GM18873 (cell line): ENCODE data around the gene GUCA1A.

Source experiments
- ATAC-seq: cut with Tn5 transposase; IDR thresholded peaks from one replicate; pipeline ENCODE4 v1.9.1; 2021; ENCODE audit warnings: mild to moderate bottlenecking, moderate library complexity, moderate number of reproducible peaks; ENCODE audit not compliant: unreplicated experiment, low FRiP score

Gene GUCA1A

GRCh38 chr6:42173101-42173500, at the start of gene GUCA1A:
Gene GUCA1A (plus strand): TSS chr6:42173364. CDS start chr6:42173614, 250 bp downstream.
- ATAC-seq, result no peak

DNA sequence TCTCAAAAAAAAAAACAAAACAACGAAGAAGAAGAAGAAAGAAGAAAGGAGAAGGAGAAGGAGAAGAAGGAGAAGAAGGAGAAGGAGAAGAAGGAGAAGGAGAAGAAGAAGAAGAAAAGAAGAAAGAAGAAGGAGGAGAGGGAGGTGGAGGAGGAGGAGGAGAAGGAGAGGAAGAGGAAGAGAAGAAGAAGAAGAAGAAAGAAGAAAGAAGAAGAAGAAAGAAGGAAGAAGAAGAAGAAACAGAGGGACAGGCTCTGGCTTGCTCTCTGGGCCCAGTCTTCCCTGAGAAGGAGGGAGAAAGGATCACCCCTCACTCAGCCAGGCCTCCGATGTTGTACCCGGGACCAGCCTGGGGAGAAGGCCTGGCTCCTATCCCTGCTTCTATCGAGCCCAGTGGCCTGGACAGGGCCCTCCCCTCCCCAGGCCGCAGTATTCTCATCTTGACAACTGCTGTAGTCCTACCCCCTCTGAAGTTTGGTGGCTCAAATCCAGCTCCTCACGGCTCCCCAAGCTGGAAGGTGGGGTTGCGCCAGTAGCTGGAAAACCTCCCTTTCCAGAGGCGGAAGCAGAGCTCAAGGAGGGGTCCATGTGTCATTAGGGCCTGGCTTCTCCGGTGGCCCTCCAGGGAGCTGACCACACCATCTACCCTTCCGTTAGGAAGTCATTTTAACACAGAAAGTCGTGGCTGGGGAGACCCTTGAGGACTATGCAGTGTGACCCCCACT, 49.6 kb upstream of the GUCA1A start:
- ATAC-seq, result no peak

DNA sequence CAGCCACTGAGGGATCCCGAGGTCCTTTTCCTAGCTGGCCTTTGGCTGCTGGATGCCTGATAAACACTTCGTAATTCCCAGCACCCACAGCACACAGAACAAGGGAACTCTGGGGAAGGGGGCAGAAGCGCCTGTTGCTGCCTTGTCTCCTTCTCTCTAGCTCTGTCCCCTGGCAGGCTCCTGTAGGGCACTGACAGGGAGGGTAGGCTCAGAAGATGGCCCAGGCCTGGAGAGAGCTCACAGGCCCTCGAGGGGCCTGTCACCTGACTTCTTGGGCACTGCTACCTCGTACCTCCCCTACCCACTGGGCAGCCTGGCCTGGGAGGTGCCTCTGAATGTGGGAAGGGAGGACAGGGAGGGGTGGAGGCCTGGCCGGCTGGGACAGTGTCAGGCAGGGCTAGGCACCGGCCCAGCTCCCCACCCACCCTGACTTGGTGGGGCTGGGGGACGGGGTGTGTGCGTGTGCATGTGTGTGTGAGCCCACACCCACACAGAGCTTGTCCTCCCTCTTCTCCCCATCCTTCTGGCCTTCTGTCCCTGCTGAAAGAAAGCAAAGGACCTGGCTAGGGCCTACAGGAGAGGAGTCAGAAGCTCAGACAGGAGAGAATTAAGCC, 48.8 kb upstream of the GUCA1A start:
- ATAC-seq, result no peak

- ATAC-seq, result no peak
Measured at GRCh38 chr6:42125231-42125630, 47.9 kb upstream of the GUCA1A start.

DNA sequence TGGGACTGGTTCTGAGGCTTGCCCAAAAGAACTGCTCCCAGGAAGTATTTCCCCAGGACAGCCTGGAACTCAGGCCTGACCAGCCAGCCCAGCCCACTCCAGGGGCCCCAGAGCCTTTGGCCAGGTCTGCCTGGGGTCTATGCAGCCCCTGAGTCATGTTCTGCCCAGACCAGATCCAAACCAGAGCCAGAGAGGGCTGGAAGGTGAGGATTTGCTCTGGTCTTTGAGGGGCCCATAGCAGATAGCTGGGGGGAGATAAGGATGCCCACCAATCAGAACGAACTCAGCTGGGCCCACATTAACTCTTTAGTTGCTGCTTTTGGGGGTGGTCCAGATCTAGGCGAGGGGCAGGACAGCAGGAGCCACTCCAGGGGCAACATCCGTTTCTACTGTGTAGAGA, 47.5 kb upstream of the GUCA1A start:
- no peak for ATAC-seq

DNA sequence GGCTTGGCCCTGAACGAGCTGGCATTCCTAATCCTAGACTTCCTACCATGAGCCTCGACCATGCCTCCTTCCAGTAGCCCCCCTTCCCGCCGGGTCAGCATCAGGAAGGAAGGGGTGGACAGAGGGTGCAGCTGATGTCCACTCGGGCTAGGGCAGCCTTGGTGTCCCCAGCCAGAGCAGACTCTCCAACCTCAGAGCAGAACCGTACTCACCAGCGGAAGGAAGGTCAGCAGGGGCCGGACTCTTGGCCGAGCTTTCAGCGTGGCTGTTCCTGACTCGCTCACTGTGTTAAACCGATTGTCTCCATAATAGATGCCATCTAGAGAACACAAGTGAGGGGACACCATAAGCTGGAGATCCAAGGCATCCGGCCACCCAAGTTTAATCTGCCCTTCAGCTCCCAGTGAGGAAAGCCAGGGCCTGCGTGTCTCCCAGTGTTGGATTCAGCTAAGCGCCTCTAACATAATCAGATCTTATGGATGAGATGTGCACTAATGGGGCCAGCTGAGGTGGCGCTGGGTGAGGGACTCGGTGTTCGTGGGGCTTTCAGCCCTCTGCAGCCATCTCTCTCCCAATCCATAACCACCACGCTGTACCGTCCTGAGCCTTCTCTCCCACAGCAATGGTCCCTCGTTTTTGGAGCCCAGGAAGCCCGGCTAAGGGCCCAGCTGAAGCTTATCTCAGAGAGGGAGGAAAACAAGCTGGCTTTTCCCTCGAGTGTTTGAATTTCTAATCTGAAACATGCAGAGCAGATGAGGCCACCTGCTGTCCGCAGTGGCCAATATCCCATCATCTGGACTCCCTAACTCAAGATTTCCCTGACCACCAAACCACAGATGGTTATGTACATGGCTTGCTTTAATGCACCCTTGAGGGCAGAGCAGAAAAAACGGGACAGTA, 44.5 kb upstream of the GUCA1A start:
- ATAC-seq, result no peak

- ATAC-seq, result no peak
Measured at GRCh38 chr6:42129360-42129676, 43.8 kb upstream of the GUCA1A start.

DNA sequence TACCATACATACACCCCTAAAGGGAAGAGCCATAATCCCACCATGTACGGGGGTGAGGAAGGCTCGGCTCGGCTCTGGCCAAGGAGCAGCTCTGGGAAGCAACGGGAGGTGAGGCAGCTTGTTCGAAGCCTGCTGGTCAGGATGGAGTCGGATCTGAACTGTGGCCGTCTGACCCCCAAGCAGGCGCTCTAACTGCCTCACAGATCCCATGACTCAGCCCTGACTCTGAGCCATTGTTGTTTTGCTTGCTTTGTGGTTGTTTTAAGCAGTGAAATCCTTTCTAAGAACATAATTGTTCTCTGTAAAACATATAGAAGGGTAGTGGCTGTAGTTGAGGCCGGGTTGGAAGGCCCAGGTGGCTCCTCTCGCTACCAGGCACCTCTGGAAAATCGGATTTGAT, 41.6 kb upstream of the GUCA1A start:
- no peak for ATAC-seq

DNA sequence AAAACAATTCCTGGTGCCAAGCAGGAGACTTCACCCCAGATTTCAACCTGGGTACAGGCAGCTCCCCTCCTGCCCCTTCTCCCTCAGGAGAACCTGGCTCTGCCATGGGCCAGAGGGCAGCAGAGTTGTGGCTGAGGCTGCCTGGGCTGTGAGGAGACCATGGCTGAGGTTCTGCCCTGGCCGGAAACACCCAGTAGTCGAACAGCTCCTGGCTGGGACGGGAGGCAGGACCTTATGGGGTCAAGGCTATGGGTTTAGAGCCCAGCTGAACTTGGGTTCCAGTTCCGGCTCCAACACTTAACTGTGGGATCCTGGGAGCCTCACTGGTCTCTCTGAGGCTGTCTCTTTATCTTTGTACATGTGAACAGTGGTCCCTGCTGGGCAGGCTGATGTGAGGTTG, 39.2 kb upstream of the GUCA1A start:
- no peak for ATAC-seq

- no peak for ATAC-seq
Measured at GRCh38 chr6:42135161-42135560, 38.0 kb upstream of the GUCA1A start.

DNA sequence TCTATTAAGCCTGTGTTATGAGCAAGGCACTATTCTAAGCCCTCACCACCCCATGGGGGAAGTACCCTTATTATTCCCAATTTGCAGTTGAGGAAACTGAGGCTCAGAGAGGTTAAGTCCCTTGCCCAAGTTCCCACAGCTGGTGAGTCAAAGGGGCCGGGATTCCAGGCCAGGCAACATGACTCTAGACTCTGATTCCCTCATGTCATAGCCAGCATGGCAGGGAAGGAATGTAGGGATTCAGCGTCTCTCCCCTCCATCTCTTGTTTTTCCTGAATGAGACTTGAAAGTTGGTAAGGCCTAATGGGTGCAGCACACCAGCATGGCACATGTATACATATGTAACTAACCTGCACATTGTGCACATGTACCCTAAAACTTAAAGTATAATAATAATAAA, 37.4 kb upstream of the GUCA1A start:
- ATAC-seq, result no peak

DNA sequence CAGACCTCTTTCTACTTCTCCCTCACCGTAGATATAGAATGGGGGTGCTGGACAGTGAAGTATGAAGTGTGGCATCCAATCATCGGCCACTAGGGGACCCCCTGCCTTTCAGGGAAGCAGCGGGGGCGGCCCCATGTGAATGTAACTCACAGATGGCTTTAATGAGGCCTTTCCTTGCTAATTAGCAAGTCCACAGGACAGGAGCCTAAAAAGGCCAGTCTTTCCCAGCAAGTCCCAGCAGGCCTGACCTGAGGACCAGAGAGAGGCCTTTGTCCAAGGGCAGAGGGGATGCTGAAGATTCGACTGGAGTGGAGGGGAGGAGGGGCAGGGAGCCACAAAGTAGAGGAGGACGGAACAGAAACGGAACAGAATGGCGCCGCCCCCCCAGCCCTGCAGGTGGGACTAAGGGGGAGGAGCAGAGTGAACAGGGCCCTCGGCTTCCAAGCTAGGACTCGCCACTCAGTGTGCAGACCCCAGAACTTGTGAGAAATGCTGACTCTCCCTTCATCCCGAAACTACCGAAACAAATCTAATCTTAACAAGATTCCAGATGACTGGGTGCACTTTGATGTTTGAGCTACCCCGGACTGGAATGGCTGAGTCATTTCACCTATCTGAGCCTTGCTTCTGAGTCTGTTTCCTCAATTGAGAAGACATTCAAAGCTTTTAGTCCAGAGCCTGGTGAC, 36.5 kb upstream of the GUCA1A start:
- ATAC-seq, result no peak

DNA sequence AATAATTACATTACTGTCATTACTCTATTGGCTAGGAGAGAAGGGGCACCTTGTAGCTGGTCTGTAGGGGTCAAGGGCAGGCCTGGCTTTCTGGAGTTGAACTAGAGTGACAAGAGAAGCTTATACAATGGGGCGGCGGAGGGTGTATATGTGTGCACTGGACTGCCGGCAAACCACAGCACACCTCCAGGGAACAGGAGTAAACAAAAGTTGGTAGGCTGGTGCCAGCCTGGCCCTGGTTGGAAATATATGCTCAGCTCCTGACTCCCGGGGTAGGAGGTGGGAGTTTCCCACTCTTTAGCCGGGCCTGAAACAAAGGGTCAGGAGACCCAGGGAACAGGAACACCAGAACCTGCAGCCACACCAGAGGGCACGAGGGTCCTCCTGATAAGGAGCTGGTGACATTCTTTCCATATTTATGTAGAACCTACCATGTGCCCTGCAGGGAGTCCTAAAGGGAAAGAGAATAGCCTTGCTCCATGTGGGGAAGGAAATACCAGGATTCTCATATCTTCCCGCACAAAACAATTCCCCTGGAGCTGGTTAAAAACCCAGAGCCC, 35.9 kb upstream of the GUCA1A start:
- ATAC-seq, result no peak

DNA sequence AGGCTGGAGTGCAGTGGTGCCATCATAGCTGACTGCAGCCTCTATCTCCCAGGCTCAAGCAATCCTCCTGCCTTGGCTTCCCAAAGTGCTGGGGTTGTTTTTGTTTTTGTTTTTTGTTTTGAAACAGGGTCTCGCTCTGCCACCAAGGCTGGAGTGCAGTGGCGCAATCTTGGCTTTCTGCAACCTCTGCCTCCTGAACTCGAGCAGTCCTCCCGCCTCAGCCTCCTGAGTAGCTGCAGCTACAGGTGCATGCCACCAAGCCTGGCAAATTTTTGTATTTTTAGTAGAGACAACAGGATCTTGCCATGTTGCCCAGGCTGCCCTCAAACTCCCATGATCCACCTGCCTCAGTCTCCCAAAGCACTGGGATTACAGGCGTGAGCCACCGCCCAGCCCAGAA, 35.0 kb upstream of the GUCA1A start:
- no peak for ATAC-seq

DNA sequence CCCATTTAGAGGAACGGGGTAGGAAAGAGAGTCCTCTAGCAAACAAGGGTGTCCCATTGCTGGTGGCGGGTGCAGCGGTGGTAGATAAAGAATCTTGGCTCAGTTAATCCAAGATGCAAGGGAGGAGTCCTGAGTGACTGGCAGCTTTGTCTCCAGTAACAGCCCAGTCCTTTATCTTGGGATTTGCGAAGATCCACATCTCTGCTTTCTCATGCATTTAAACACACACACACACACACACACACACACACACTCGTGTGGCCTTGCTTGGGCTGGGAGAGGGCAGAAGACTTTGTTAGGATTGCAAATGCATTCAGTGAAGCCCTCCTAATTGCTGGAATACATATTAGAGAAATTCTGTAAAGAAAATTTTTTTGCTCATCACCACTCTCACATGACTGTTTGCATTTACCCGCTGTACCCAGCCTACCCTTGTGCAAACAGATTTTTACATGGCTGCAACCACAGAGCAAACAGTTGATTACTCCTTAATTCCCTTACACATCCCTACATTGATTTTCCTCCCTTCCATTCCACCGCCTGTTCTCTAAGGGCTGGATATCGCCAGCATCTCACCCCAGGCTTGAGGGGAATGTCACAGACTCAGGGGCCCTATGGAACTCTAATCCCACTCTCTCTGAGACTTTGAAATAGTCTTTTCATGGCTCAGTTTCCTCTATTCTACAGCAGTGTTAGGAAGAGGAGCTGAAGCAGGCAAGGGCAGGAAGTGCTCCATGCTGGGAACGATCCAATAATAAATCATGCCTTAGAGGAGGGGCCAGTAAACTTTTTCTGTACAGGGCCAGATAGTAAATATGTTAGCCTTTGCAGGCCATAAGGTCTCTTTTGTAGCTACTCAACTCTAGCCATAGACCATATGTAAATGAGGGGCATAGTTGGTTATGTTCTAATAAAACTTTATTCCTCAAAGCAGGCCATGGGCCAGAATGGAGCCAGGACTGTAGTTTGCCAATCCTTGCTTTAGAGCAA, 34.2 kb upstream of the GUCA1A start:
- ATAC-seq, result no peak

- ATAC-seq, result no peak
Measured at GRCh38 chr6:42140032-42140431, 33.1 kb upstream of the GUCA1A start.

DNA sequence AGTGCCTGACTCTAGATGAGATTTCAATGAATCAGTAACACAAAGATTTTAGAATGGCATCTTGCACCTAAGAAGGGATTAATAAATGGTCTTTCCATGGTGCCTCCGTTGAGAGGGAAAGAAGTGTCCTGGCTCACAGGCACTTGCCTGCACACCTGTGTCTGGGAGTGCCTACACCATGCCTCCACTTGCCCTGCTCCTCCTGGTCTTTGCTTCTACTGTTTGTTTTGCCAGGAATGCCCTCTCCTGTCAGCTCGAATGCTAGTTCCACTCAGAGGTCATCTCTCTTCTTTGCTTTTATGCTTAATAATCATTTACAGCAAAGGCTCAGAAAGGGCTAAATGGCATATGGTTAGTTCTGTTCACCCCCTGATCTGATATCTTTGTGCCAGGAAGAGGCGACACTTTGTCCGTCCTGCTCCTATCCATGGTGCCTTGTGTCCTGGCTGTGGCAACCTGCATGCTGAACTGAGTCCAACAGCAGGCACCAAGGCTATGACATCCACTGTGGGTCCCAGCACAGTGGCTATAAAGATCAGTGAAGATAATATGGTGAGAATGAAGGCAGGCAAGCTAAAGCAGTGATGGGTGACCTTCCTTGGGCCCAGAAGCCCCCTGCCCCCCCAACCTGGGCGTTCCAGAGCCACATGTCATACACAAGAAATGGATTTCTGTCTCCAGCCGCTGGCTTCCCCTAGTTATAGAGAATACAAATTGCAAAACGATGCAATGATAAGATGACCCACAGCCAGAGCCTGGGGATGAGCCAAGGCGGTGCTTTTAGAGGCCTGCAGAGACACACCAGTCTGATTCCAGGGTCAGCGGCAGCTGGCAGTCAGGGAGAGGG, 32.2 kb upstream of the GUCA1A start:
- no peak for ATAC-seq

DNA sequence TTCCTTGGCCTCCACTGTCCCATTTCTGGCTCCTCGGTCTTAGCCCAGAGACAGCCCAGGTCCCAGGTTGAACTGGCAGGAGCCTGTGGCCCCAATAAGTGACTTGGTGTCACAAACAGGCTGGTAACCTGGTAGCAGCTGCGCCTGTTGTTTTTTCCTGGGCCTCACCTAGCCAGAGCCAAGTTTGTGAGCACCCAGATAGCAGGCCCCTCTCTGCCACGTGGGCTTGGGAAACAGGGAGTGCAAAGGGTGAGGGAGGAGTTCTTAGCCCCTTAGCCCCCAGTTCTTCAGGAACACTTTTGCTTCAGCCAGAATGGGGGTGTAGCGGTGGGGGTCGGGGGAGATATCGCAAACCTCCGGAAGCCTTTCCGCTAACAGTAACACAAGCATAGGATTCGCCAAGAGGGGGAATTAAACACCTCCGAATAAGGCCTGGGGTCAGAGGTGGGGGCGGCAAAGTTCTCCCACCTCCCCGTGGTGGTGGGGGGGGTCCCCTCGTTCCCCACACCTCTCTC, 31.5 kb upstream of the GUCA1A start:
- ATAC-seq, result no peak
